Neuron (in vitro differentiated cells): ENCODE data around the gene CDH2.

ENCODE experiments used
- H2AFZ ChIP-seq: one replicate; pipeline ENCODE4 v1.6.1; 2013; ENCODE audit warnings: low read depth, mild to moderate bottlenecking, inconsistent platforms, low read length, moderate library complexity
- H3K27me3 ChIP-seq: one replicate; pipeline ENCODE4 v1.6.1; 2013; ENCODE audit warnings: low read length; ENCODE audit not compliant: insufficient read depth
- H3K36me3 ChIP-seq: one replicate; pipeline ENCODE4 v1.6.1; 2013; ENCODE audit warnings: low read length; ENCODE audit not compliant: insufficient read depth
- H3K4me1 ChIP-seq: one replicate; pipeline ENCODE4 v1.6.1; 2013; ENCODE audit warnings: low read length; ENCODE audit not compliant: insufficient read depth
- H3K4me3 ChIP-seq: 2 replicates; pipeline ENCODE4 v1.5.1; 2013; ENCODE audit warnings: mild to moderate bottlenecking, low read length, moderate library complexity
- H3K9me3 ChIP-seq: one replicate; pipeline ENCODE4 v1.6.1; 2013; ENCODE audit warnings: low read length

Gene CDH2

GRCh38 chr18:28065031-28065792 lies 111.7 kb downstream of the CDH2 start:
- Histone ChIP-seq H3K27me3 (no peaks in the 10 kb centered on the region), H3K4me1 (peaks cover 38% of the 10 kb centered on the region), H3K4me3 (no peak overlapping the region), H3K9me3 (peaks cover 5% of the 10 kb centered on the region), H2AFZ (no peak overlapping the region), H3K36me3 (peaks cover 7% of the 10 kb centered on the region)

GRCh38 chr18:28063926-28064325 lies 113.0 kb downstream of the CDH2 start:
- Histone ChIP-seq H3K36me3 (peaks cover 7% of the 10 kb centered on the region), H3K27me3 (no peaks in the 10 kb centered on the region), H3K4me1 (peaks cover 38% of the 10 kb centered on the region), H3K9me3 (peaks cover 5% of the 10 kb centered on the region), H2AFZ (no peak overlapping the region), H3K4me3 (no peak overlapping the region)

GRCh38 chr18:28063271-28063761 lies 113.6 kb downstream of the CDH2 start:
- no peak overlapping the region for H2AFZ ChIP-seq
- H3K4me1 ChIP-seq, result peaks cover 38% of the 10 kb centered on the region
- H3K36me3 ChIP-seq, result peaks cover 7% of the 10 kb centered on the region
- H3K27me3 ChIP-seq, result no peaks in the 10 kb centered on the region
- no peak overlapping the region for H3K4me3 ChIP-seq
- peaks cover 5% of the 10 kb centered on the region for H3K9me3 ChIP-seq

GRCh38 chr18:28062443-28062842 lies 114.5 kb downstream of the CDH2 start:
- Histone ChIP-seq H3K27me3 (no peaks in the 10 kb centered on the region), H3K36me3 (peaks cover 7% of the 10 kb centered on the region), H2AFZ (no peak overlapping the region), H3K4me3 (no peak overlapping the region), H3K9me3 (peaks cover 5% of the 10 kb centered on the region), H3K4me1 (peaks cover 38% of the 10 kb centered on the region)

- no peak overlapping the region for H3K4me3 ChIP-seq
- H3K36me3 ChIP-seq, result peaks cover 7% of the 10 kb centered on the region
- peaks cover 5% of the 10 kb centered on the region for H3K9me3 ChIP-seq
- no peak overlapping the region for H2AFZ ChIP-seq
- no peaks in the 10 kb centered on the region for H3K27me3 ChIP-seq
- peaks cover 17% of the 10 kb centered on the region for H3K4me1 ChIP-seq
These were observed 117.1 kb downstream of the CDH2 start for GRCh38 chr18:28059861-28060260.

DNA sequence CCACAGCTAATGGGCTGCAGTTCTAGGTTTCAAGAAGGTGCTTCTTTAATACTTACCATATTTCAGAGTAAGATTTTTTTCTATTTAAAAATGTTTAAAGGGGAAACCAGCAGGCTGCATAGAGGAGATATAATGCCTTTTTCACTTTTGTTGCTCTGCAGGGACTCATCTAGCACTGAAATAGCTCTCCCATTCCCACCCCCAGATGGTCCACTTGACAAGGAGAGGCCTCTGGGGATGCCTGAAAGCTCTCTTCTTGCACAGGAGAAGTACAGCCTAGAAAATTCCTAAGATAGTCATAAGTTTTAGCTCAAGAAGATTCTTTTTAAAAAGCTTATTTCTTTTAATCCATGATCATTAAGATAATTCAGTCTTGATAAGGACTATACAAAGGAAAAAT lies 126.4 kb downstream of the CDH2 start:
- Histone ChIP-seq H3K27me3 (no peaks in the 10 kb centered on the region), H3K36me3 (peaks cover 5% of the 10 kb centered on the region), H3K9me3 (no peaks in the 10 kb centered on the region), H2AFZ (no peak overlapping the region), H3K4me3 (no peak overlapping the region), H3K4me1 (peaks cover 29% of the 10 kb centered on the region)

GRCh38 chr18:28048612-28049011 lies 128.3 kb downstream of the CDH2 start:
- Histone ChIP-seq H3K4me1 (peaks cover 44% of the 10 kb centered on the region), H3K36me3 (peaks cover 5% of the 10 kb centered on the region), H2AFZ (no peak overlapping the region), H3K4me3 (no peak overlapping the region), H3K27me3 (no peaks in the 10 kb centered on the region), H3K9me3 (no peaks in the 10 kb centered on the region)

DNA sequence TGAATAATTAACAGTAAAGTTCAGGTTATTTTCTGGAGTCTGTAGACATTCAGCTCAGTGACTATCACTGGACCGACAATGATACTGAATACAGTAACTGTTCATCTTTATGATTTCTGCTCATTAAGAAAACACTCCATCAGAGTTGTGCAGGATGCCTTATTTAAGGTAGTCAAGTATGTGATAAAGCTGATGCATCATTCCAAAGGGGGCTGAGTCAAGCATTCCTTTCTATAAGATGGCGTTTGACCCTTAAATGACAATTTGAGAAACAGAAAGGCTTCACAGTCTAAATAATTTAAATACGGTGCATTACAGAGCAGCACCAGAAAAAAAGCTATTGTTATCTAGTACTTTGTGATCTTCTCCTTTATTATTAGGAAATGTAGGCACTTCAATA lies 131.1 kb downstream of the CDH2 start:
- H3K27me3 ChIP-seq, result no peaks in the 10 kb centered on the region
- peaks cover 65% of the 10 kb centered on the region for H3K4me1 ChIP-seq
- H3K36me3 ChIP-seq, result peaks cover 5% of the 10 kb centered on the region
- no peak overlapping the region for H2AFZ ChIP-seq
- no peaks in the 10 kb centered on the region for H3K9me3 ChIP-seq
- H3K4me3 ChIP-seq, result no peak overlapping the region

DNA sequence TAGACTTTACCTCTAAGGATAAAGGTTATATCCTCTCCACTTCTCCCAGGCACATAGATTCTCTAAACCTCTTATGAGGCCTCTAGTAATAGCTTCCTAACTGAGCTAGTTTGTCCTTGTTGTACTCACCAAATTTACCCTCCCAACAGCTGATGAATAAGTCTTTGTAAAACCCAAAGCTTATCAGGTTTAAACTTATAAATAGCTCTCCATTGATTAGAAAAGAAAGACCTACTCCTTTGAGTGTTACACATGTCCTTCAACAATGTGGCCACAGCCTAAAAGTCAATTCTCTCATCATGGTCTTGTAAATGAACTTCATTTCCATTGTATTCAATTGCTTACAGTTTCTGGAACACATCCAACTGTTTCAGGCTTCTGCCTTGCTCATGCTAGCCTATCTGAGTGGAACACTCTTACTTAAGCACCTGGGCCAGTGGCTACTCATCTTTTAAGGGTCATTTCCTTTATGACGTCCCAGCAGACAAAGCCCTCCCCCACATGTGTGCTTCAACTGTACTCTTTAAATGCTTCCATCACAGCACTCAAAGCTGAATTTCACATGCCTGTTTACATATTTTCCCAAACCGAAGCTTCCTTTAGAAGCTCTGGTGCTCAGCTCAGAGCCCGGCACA lies 131.6 kb downstream of the CDH2 start:
- Histone ChIP-seq H3K27me3 (no peaks in the 10 kb centered on the region), H3K36me3 (peaks cover 5% of the 10 kb centered on the region), H3K9me3 (no peaks in the 10 kb centered on the region), H3K4me1 (peaks cover 71% of the 10 kb centered on the region), H2AFZ (no peak overlapping the region), H3K4me3 (no peak overlapping the region)

DNA sequence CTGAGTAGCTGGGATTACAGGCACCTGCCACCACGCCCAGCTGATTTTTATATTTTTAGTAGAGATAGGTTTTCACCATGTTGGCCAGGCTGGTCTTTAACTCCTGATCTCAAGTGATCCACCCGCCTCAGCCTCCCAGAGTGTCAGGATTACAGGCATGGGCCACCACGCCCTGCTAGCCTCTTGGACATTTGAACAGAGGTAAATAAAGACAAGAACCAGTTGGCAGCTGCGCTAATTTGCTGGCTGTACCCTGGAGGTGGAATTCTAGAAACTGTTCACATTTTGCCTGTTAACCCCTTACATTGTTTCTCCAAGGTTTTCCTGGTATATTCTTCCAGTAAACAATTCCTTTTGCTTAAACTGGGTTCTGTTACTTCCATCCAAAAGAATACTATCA lies 132.9 kb downstream of the CDH2 start:
- no peaks in the 10 kb centered on the region for H3K27me3 ChIP-seq
- H3K36me3 ChIP-seq, result peaks cover 1% of the 10 kb centered on the region
- H2AFZ ChIP-seq, result no peak overlapping the region
- H3K4me3 ChIP-seq, result no peak overlapping the region
- no peaks in the 10 kb centered on the region for H3K9me3 ChIP-seq
- H3K4me1 ChIP-seq, result peaks cover 81% of the 10 kb centered on the region

DNA sequence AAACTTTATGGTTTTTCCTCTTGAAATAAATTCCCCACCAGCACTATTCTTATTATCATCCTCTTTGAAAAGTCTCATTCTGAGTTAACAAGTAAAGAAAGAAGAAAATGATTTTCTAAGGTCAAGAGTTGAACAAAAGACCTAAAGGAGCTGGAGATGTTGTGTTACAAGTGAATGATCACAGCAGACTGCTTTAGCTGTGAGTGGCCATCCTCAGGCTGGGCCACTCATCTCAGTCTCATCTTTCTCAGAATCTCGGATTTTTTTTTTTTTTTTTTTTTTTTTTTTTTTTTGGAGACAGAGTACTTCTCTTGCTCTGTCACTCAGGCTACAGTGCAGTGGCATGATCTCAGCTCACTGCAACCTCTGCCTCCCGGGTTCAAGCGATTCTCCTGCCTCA lies 133.3 kb downstream of the CDH2 start:
- Histone ChIP-seq H3K27me3 (no peaks in the 10 kb centered on the region), H3K4me1 (peaks cover 81% of the 10 kb centered on the region), H3K9me3 (no peaks in the 10 kb centered on the region), H3K36me3 (peaks cover 3% of the 10 kb centered on the region), H3K4me3 (no peak overlapping the region), H2AFZ (no peak overlapping the region)

DNA sequence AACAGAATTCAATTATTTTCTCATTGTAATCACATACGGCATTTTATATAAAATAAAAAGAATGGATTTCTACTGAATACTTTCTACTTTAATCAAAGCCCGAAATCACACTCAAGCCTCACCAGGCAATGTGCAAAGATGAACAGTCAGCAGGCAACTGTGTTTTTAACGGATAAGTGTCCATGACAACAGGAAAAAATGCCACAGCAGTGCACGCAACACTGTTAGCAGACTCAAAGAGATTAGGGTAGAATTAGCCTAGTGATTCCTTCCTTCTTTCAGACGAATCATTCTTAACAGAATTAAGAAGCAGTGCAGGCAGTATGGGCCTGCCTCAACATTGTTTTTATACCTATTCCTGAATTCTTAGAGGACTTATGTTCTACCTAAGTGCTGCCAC lies 135.6 kb downstream of the CDH2 start:
- Histone ChIP-seq H3K9me3 (no peaks in the 10 kb centered on the region), H3K4me1 (peaks cover 90% of the 10 kb centered on the region), H3K4me3 (no peak overlapping the region), H2AFZ (no peak overlapping the region), H3K36me3 (peaks cover 3% of the 10 kb centered on the region), H3K27me3 (no peaks in the 10 kb centered on the region)

DNA sequence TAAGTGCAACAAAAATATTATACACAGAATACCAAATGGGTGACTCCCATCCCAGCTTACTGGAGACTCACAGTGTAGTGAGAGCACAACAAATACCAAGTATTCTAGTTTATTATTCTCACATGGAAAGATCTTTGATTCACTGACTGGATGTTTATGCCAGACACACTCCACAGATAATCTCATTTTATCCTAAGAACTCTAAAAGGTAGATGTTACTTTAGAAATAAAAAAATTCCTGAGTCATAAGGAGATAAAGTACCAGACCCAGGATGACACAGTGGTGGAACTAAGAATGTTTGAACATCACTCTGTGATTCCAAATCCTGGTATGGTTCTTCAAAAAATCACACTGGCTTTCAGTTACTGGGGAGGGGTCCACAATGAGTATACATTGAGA lies 136.2 kb downstream of the CDH2 start:
- H3K4me1 ChIP-seq, result peaks cover 90% of the 10 kb centered on the region
- no peak overlapping the region for H2AFZ ChIP-seq
- peaks cover 3% of the 10 kb centered on the region for H3K36me3 ChIP-seq
- no peaks in the 10 kb centered on the region for H3K9me3 ChIP-seq
- H3K27me3 ChIP-seq, result no peaks in the 10 kb centered on the region
- no peak overlapping the region for H3K4me3 ChIP-seq
